Measurements from ENCODE around the gene RSBN1.
"Not testable (repeated sequence)": the region's sequence is repeated elsewhere in the genome, so short reads cannot be mapped to it uniquely, and the experiment has no call there.

The RSBN1 gene

DNA sequence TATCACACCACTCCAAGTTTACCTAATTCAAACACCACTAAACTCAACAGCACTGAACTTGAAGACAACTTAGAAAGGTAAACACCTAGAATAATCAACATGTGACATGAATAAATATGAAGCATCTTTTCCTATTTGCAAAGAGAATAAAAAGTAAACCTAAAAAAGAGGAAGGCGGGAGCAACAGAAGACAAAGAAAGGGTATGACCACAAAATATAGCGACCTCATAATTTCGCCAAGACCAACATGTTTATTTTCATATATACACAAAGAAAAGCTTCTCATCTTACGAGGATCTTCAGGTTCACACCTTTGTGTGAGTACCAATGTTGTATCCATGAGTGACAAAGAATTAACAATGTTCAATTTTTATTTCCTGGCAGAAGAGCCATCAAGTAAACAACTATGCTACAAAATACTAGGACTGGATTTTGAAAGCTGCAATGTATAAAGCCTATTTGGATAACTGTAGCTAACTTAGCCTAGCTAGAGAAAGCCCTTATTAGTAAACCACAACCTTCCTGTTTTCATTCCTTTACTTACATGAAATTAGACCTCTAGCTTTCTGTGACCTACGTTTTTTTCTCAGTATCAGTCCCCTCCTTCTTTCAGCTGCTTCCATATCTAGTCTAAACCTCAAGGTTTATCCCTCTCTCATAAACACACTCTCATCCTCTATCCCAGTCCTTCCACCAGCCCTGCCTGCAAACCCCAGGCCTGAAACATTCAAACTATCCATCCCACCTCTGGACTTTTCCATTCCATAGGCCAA is 31.7 kb downstream of the RSBN1 start:
- no peak for DNase-seq (ENCODE audit: low spot score)

DNA sequence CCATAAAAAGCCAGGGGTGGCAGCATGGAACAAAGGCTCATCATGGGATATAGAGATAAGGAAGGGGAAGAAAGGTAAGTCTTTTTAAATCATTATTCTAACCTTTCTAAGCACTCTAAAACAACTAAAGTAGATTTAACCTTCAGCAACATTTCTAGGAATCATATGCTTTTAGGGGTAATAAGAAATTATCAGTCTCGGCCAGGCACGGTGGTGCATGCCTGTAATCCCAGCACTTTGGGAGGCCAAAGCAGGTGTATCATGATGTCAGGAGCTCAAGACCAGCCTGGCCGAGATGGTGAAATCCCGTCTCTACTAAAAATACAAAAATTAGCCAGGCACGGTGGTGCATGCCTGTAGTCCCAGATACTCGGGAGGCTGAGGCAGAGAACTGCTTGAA is 32.7 kb downstream of the RSBN1 start:
- no peak for DNase-seq (ENCODE audit: low spot score)

DNA sequence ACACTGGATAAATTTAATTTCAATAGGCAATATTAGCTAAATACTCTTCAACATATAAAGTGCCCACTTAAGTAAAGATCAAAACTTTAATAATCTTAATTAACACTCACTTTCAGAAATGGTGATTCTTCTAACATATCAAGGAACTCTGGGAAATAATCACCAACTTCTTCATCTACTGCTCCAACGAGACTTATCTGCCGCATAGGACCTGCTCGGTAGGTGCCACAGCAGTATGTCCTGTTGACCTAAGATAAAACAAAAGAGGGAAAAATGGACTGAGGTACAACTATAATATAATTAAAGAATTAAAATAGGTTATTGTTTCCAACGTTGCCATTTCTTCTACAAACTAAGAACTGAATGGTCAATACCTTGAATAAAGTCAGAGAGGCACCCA is 34.7 kb downstream of the RSBN1 start:
- no peak for DNase-seq (ENCODE audit: low spot score)

DNA sequence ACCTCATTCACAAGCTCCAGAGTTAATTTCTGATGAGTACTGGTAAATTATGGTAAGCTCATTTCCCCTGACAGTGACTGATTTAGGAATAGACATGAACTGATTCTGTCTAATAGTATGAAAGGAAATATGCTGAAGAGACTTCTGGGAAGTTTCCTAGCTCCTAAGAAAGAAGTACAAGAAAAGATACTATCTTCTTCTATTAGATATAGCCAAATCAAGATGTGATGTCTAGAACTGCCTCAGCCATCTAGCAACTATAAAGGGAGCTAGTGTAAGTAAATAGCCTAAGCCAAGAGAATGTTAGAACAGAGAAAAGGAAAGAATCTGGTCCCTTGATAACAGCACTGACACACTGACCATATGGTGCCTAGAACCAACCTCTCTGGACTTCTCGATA is 42.2 kb downstream of the RSBN1 start:
- DNase-seq (ENCODE audit: low spot score), result no peak

GRCh38 chr1:113769601-113769970 is 42.7 kb downstream of the RSBN1 start:
- DNase-seq (ENCODE audit: low spot score), result no peak

- no peak for DNase-seq (ENCODE audit: low spot score)
Observed at GRCh38 chr1:113768916-113769600, 43.2 kb downstream of the RSBN1 start.

- DNase-seq (ENCODE audit: low spot score), result no peak
Observed at GRCh38 chr1:113765306-113766230, 46.7 kb downstream of the RSBN1 start.

- DNase-seq (ENCODE audit: low spot score), result no peak
Observed at GRCh38 chr1:113763661-113764060, 48.6 kb downstream of the RSBN1 start.

- DNase-seq (ENCODE audit: low spot score), result no peak
Observed at GRCh38 chr1:113761937-113762336, 50.3 kb downstream of the RSBN1 start.

DNA sequence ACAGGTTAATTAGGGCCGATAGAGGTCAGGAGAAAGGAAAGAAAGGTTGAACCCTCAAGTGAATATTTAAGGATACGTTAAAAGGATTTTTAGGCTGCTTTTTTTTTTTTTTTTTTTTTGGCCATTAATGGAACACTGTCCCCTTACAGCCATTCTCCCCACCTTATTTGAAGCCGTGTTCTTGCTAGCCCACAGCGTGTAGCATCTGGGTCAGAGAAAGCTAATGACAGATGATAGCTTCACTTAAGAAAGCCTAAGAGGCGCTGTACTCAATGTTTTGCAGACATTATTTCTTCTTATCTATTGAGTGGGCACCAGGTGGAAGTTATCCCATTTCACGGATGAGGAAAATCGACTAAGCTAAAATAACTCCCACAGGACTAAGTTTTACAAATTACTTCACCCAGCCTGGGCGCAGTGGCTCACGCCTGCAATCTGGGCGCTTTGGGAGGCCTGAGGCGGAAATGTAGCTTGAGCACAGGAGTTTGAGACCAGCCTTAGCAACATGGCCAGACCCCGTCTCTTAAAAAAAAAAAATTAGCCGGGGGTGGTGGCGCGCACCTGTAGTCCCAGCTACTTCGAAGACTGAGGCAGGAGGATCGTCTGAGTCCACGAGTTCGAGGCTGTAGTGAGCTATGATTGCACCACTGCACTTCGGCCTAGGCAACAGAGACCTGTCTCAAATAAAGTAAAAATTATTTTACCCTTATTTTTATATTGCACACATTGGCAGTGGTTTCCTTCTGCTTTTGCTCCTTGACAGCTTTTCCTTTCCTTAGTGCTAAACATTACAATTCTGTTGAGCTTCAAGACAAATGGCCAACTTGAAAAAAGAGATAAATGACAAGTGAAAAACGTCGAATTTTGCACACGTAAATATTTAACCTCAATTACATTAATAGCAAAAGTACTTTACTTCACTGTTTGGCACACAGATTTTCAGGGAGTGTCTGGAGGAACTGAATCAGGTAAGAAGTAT is 51.9 kb downstream of the RSBN1 start:
- DNase-seq (ENCODE audit: low spot score), result no peak

DNA sequence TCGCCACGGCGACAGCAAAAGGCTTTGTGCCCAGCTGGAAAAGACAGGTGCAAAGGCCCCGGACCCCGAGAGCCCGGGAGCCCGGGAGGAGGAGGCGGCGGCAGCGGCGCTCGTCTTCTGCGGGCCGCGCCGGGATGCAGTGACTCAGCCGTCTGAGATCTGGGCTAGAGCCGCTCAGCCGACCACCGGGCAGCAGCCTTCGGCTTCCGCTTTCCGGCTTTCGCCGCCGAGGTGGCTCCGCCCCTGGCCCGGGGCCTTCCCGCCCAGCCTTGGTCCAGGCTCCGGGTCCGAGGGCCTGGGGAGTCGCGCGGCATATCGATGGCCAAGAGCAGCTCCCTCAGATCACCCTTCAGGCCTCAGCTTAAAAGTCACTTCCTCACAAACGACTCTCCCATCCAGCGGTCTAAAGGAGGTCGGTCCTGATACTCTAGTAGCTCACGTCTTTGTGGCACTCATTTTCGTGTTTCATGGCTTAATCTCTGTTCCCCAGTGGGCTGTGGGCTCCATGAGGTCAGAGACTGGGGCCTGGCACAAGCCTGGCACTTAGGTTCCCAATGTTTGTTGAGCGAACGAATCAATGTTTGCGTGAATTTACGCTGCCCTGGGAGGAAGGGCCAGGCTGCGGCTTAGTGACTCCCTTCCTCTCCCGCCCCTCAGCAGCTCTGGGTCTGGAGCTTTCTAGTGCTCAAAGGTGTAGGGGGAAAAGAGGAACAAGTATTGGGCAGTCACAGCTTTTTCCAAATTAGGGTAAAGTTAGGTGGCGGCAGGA is 52.8 kb downstream of the RSBN1 start, which contains the start of gene PHTF1:
Gene PHTF1, minus strand, starts transcription at position 154 of the 769 bp plus-strand sequence. CDS start 783 bp downstream, outside the sequence.
- peak; percentile 72 for DNase-seq (ENCODE audit: low spot score)

GRCh38 chr1:113758631-113759332 is 53.5 kb downstream of the RSBN1 start:
- DNase-seq (ENCODE audit: low spot score), result peak; percentile 55

- no peak for DNase-seq (ENCODE audit: low spot score)
Observed at GRCh38 chr1:113756461-113756860, 55.8 kb downstream of the RSBN1 start.

- not testable (repeated sequence) for DNase-seq (ENCODE audit: low spot score)
Observed at GRCh38 chr1:113753333-113753732, 58.9 kb downstream of the RSBN1 start.

DNA sequence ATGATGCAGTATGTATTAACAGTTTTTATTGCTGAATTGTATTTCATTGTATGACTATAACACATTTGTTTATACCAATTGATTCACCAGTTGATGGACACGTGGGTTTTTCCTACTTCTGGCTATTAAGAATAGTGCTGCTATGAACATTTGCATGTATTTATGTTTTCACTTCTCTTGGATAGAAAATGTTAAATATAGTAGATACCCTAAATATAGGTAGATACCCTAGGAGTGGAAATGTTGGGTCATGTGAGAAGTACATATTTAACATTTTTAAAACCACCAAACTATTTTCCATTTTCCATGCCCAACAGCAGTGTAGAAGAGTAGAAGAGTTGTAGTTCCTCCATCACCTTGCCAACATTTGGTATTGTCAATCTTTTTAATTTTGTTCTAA is 60.8 kb downstream of the RSBN1 start:
- no peak for DNase-seq (ENCODE audit: low spot score)

DNA sequence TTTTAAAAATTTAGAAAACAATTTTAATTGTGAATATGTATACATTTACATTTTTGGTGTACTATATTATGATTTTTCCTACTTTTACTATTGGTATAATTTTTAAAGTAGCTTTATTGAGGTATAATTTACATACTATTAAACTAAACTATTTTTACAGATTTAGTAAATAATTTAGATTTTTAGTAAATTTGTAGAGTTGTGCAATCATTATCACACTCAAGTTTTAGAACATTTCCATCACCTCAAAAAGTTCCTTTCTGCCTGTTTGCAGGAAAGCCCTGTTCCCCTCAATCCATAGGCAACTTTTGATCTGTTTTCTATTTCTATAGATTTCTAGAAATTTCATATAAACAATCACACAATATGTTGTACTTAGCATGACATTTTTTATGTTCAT is 61.2 kb downstream of the RSBN1 start:
- no peak for DNase-seq (ENCODE audit: low spot score)

GRCh38 chr1:113749402-113749801 is 62.9 kb downstream of the RSBN1 start:
- no peak for DNase-seq (ENCODE audit: low spot score)

DNA sequence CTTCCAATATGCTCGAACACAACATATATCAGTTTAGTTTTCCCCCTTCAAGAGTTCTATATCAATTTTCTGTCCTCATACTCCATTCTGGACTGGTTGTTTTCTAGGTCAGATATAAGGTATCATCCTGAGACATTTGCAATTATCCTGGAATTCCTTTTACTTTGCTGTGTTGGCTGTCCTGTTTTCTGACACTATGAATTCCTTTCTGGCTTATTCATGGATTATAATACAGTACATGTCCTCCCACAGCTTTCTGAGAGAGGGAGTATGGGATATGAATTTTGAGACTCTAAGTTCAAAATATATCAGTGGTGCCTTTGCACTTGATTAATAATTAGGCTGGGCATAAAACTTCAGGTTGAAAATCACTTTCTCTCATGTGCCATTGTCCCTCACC is 64.9 kb downstream of the RSBN1 start:
- DNase-seq (ENCODE audit: low spot score), result no peak

DNA sequence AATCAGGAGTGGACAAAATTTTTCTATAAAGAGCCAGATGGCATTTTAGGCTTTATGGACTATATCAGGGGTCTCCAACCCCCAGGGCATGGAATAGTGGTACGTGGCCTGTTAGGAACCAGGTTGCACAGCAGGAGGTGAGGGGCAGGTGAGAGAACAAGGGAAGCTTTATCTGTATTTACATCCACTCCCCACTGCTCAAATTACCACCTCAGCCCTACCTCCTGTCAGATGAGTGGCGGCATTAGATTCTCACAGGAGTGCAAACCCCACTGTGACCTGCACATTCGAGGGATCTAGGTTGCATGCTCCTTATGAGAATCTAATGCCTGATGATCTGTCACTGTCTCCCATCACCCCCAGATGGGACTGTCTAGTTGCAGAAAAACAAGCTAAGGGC is 66.9 kb downstream of the RSBN1 start:
- DNase-seq (ENCODE audit: low spot score), result no peak

DNA sequence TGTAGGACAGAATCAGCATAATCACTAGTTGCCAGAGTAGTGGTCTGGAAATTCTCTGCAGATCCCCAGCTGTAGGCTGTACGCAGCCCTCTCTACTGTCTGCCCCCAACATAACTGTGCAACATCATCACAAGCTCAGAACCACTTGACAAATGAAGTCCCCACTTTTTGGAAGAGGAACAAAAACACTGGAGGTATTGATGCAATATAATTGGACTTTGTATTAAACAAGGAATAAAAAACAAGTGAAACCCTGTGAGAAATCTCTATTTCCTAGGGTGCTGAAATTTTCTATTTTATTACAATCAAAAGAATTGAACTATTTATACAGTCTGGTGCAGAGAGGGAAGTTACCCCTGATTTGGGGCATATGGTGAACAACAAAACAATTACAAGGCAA is 68.2 kb downstream of the RSBN1 start:
- no peak for DNase-seq (ENCODE audit: low spot score)
